IMR-90 (cell line): ENCODE data around the gene FABP6. TPM values are rescaled to one million over a fixed set of nuclear protein-coding genes. Genes with fewer than 3 reads are reported as not detected.

Experiments used
- ATAC-seq: fragments of 200-7000 bp; cut with Tn5 transposase; 2 replicates; pipeline ENCODE4 v1.9.1; 2020; ENCODE audit warnings: low read depth, mild to moderate bottlenecking, moderate library complexity
- BruUV-seq: library from RNA; stranded (reverse); fragments of 400-500 nt; replicated peaks from 2 replicates; lab custom pipeline; 2021; lab: Mats Ljungman, UMichigan
- CTCF ChIA-PET: fragments of 300-600 bp; formaldehyde crosslinking; extraction: SDS; loops from one replicate; lab custom pipeline; 2021; ENCODE audit warnings: antibody characterized with exemption; lab: Yijun Ruan, JAX
- POLR2A ChIA-PET: fragments of 300-600 bp; sonication (Branson Sonifier 250); formaldehyde crosslinking; loops from one replicate; lab custom pipeline; 2022; ENCODE audit warnings: antibody characterized with exemption; ENCODE audit not compliant: unreplicated experiment; lab: Charles Lee
- DNase-seq: peaks from one replicate; pipeline ENCODE4 v3.0.0; 2013
- H2AFZ ChIP-seq: replicated peaks from 2 replicates; pipeline ENCODE3; 2013; ENCODE audit warnings: low read length, mild to moderate bottlenecking; ENCODE audit not compliant: poor library complexity
- H2AK5ac ChIP-seq: 2 replicates; pipeline ENCODE4 v1.6.1; 2013; ENCODE audit warnings: low read depth, low read length, inconsistent platforms
- H2AK9ac ChIP-seq: replicated peaks from 2 replicates; pipeline ENCODE3; 2013; ENCODE audit warnings: mild to moderate bottlenecking, low read depth, low read length, moderate library complexity; ENCODE audit not compliant: poor library complexity
- H2BK120ac ChIP-seq: 2 replicates; pipeline ENCODE4 v1.6.1; 2013; ENCODE audit warnings: low read depth, low read length, inconsistent platforms
- H2BK15ac ChIP-seq: 3 replicates; pipeline ENCODE4 v1.6.1; 2013; ENCODE audit warnings: low read depth, low read length, inconsistent platforms
- H2BK20ac ChIP-seq: 2 replicates; pipeline ENCODE4 v1.6.1; 2013; ENCODE audit warnings: low read depth, mild to moderate bottlenecking, inconsistent platforms, low read length, moderate library complexity
- H2BK5ac ChIP-seq: 2 replicates; pipeline ENCODE4 v1.6.1; 2013; ENCODE audit warnings: mild to moderate bottlenecking, low read depth, low read length, inconsistent platforms; ENCODE audit not compliant: poor library complexity, severe bottlenecking
- H3K14ac ChIP-seq: replicated peaks from 2 replicates; pipeline ENCODE4 v1.6.1; 2013; ENCODE audit warnings: low read depth, low read length, inconsistent platforms
- H3K18ac ChIP-seq: 2 replicates; pipeline ENCODE4 v1.6.1; 2013; ENCODE audit warnings: low read depth, low read length, control low read depth
- H3K23ac ChIP-seq: 2 replicates; pipeline ENCODE4 v1.6.1; 2013; ENCODE audit warnings: low read depth, low read length, inconsistent platforms
- H3K27ac ChIP-seq: 2 replicates; pipeline ENCODE4 v1.5.1; 2013; ENCODE audit warnings: mild to moderate bottlenecking, control low read depth, low read length; ENCODE audit not compliant: insufficient read depth
- H3K27me3 ChIP-seq: 2 replicates; pipeline ENCODE4 v1.6.1; 2013; ENCODE audit warnings: low read length; ENCODE audit not compliant: control insufficient read depth, insufficient read depth
- H3K36me3 ChIP-seq: 2 replicates; pipeline ENCODE4 v1.6.1; 2013; ENCODE audit warnings: low read length, mixed read lengths; ENCODE audit not compliant: control insufficient read depth, insufficient read depth
- H3K4ac ChIP-seq: 2 replicates; pipeline ENCODE4 v1.6.1; 2013; ENCODE audit warnings: low read depth, low read length, inconsistent platforms
- H3K4me1 ChIP-seq: 2 replicates; pipeline ENCODE4 v1.6.1; 2013; ENCODE audit warnings: low read length, mixed read lengths; ENCODE audit not compliant: control insufficient read depth, insufficient read depth
- H3K4me2 ChIP-seq: 2 replicates; pipeline ENCODE4 v1.6.1; 2013; ENCODE audit warnings: low read depth, mild to moderate bottlenecking, control low read depth, low read length, moderate library complexity
- H3K4me3 ChIP-seq: 2 replicates; pipeline ENCODE4 v1.5.1; 2013; ENCODE audit warnings: low read depth, mild to moderate bottlenecking, control low read depth, low read length, moderate library complexity; ENCODE audit not compliant: insufficient read depth
- H3K56ac ChIP-seq: 2 replicates; pipeline ENCODE4 v1.6.1; 2013; ENCODE audit warnings: low read length, inconsistent platforms; ENCODE audit not compliant: insufficient read depth; ENCODE audit errors: extremely low read depth
- H3K79me1 ChIP-seq, 2 experiments: 2 replicates each; pipeline ENCODE4 v1.6.1; 2013; ENCODE audit warnings: low read length in 2 of 2, inconsistent platforms in 1 of 2, low read depth in 1 of 2
- H3K9ac ChIP-seq: 2 replicates; pipeline ENCODE4 v1.6.1; 2013; ENCODE audit warnings: low read depth, low read length, control low read depth
- H3K9me1 ChIP-seq: 2 replicates; pipeline ENCODE4 v1.6.1; 2013; ENCODE audit warnings: low read length, inconsistent platforms; ENCODE audit not compliant: insufficient read depth
- H3K9me3 ChIP-seq: 2 replicates; pipeline ENCODE4 v1.6.1; 2013; ENCODE audit warnings: low read length; ENCODE audit not compliant: control insufficient read depth, insufficient read depth
- H4K20me1 ChIP-seq: 2 replicates; pipeline ENCODE4 v1.6.1; 2013; ENCODE audit warnings: low read length, inconsistent platforms; ENCODE audit not compliant: insufficient read depth
- H4K5ac ChIP-seq: 2 replicates; pipeline ENCODE4 v1.6.1; 2013; ENCODE audit warnings: mild to moderate bottlenecking, low read depth, low read length, control low read depth
- H4K8ac ChIP-seq, 2 experiments: 2 replicates each; pipeline ENCODE4 v1.6.1; 2013; ENCODE audit warnings: low read depth in 2 of 2, low read length in 2 of 2, control low read depth in 1 of 2, inconsistent platforms in 1 of 2
- H4K91ac ChIP-seq: 2 replicates; pipeline ENCODE4 v1.6.1; 2013; ENCODE audit warnings: low read depth, low read length, inconsistent platforms; ENCODE audit not compliant: insufficient read depth
- BHLHE40 ChIP-seq: fragments of 150-350 bp; IDR thresholded peaks from 2 replicates; pipeline ENCODE4 v1.6.1; 2016; ENCODE audit warnings: mild to moderate bottlenecking, low read depth, low read length
- CEBPB ChIP-seq: IDR thresholded peaks from 2 replicates; pipeline ENCODE4 v1.6.1; 2012; ENCODE audit warnings: low read depth, low read length, improper control_type of control experiment
- CHD1 ChIP-seq: IDR thresholded peaks from 2 replicates; pipeline ENCODE4 v1.6.1; 2012; ENCODE audit warnings: low read depth, low read length, improper control_type of control experiment
- CTCF ChIP-seq: conservative IDR thresholded peaks from 2 replicates; pipeline ENCODE4 v1.5.1; 2012; ENCODE audit warnings: mild to moderate bottlenecking, low read depth, low read length, improper control_type of control experiment
- ELK1 ChIP-seq: fragments of 150-350 bp; IDR thresholded peaks from 2 replicates; pipeline ENCODE4 v1.6.1; 2016; ENCODE audit warnings: low read depth, mild to moderate bottlenecking, low read length, moderate library complexity, borderline replicate concordance
- FOS ChIP-seq: fragments of 150-350 bp; IDR thresholded peaks from 2 replicates; pipeline ENCODE4 v1.6.1; 2016; ENCODE audit warnings: low read depth, low read length
- MAFK ChIP-seq: IDR thresholded peaks from 2 replicates; pipeline ENCODE4 v1.6.1; 2012; ENCODE audit warnings: low read depth, low read length, improper control_type of control experiment
- MAZ ChIP-seq: IDR thresholded peaks from 2 replicates; pipeline ENCODE4 v1.6.1; 2012; ENCODE audit warnings: low read depth, mild to moderate bottlenecking, low read length, improper control_type of control experiment, moderate library complexity, borderline replicate concordance
- MXI1 ChIP-seq: IDR thresholded peaks from 2 replicates; pipeline ENCODE4 v1.6.1; 2012; ENCODE audit warnings: low read depth, mild to moderate bottlenecking, low read length, moderate library complexity, borderline replicate concordance
- NFE2L2 ChIP-seq: fragments of 150-350 bp; IDR thresholded peaks from 2 replicates; pipeline ENCODE4 v1.6.1; 2016; ENCODE audit warnings: low read depth, mild to moderate bottlenecking, low read length
- POLR2A ChIP-seq: IDR thresholded peaks from 2 replicates; pipeline ENCODE4 v1.6.1; 2012; ENCODE audit warnings: mild to moderate bottlenecking, low read depth, low read length
- RAD21 ChIP-seq: IDR thresholded peaks from 2 replicates; pipeline ENCODE4 v1.6.1; 2012; ENCODE audit warnings: low read length, improper control_type of control experiment
- RCOR1 ChIP-seq: IDR thresholded peaks from 2 replicates; pipeline ENCODE4 v1.6.1; 2012; ENCODE audit warnings: mild to moderate bottlenecking, low read length, improper control_type of control experiment; ENCODE audit not compliant: insufficient replicate concordance
- RFX5 ChIP-seq: IDR thresholded peaks from 2 replicates; pipeline ENCODE4 v1.8.0; 2012; ENCODE audit warnings: low read depth, mild to moderate bottlenecking, low read length, moderate library complexity
- SMC3 ChIP-seq: fragments of 150-350 bp; IDR thresholded peaks from 2 replicates; pipeline ENCODE4 v1.6.1; 2016; ENCODE audit warnings: low read depth, mild to moderate bottlenecking, antibody characterized with exemption, low read length, moderate library complexity
- USF2 ChIP-seq: fragments of 150-350 bp; IDR thresholded peaks from 2 replicates; pipeline ENCODE4 v1.6.1; 2017; ENCODE audit warnings: mild to moderate bottlenecking, antibody characterized with exemption, low read length, low read depth
- WGBS, 2 experiments: methylation state at CpG; one replicate each; pipeline versions ENCODE4 v1.1.5 to v1.1.7; 2013; ENCODE audit warnings: missing lambda C conversion rate in 2 of 2; ENCODE audit not compliant: insufficient read length in 1 of 2; ENCODE audit errors: extremely low coverage in 2 of 2; 5-methylcytosine and 5-hydroxymethylcytosine counted together
- dilution Hi-C: fragments of 300-500 bp; cut with HindIII; formaldehyde crosslinking; loops from one replicate; pipeline ENCODE4 v1.14.3; 2018; ENCODE audit warnings: low sequenced_read_pairs; ENCODE audit not compliant: unreplicated experiment
- in situ Hi-C: fragments of 300-500 bp; cut with MboI; formaldehyde crosslinking; loops from 3 replicates; pipeline ENCODE4 v1.14.3; 2019; ENCODE audit warnings: low sequenced_read_pairs, inconsistent platforms, mixed read lengths
- intact Hi-C: fragments of 100-400 bp; cut with micrococcal nuclease; formaldehyde crosslinking; loops from 2 replicates; pipeline ENCODE4 v1.10.0; 2022
- polyA plus RNA-seq, 3 experiments: library from polyadenylated mRNA; depleted of rRNA; stranded (reverse); fragments of >200 nt; gene quantifications; 2 replicates each; pipeline ENCODE4 v1.2.3, GENCODE V29; 2012; ENCODE audit warnings: low replicate concordance in 1 of 3
- total RNA-seq: library from RNA; depleted of rRNA; stranded (reverse); fragments of >200 nt; gene quantifications from 2 replicates; pipeline ENCODE4 v1.2.3, GENCODE V29; 2012

Gene FABP6
- total and polyA plus RNA-seq, 2 of the 4 experiments (the other 2 are of a cell fraction), result not detected

GRCh38 chr5:160263326-160263855, 34.1 kb downstream of the FABP6 start:
- no peak overlapping the region for H2AFZ ChIP-seq
- H3K36me3 ChIP-seq, result peaks cover 4% of the 10 kb centered on the region; the same call in 1 of the 2 replicates
- H2AK5ac ChIP-seq, result peak overlapping the region; percentile 8; the same call in 1 of the 2 replicates
- no peak overlapping the region for H2AK9ac ChIP-seq
- H3K4me1 ChIP-seq, result peaks cover 24% of the 10 kb centered on the region
- H3K9me1 ChIP-seq, result peaks cover 16% of the 10 kb centered on the region
- 0 out of 2 replicates have a peak, but pooled peaks cover 4% of the 10 kb centered on the region for H4K20me1 ChIP-seq
- H3K9ac ChIP-seq, result no peak overlapping the region
- ChIA-PET CTCF (no interaction called here), POLR2A (no interaction called here)
- no peak for TF ChIP-seq FOS
- no peak for TF ChIP-seq SMC3
- TF ChIP-seq USF2, result no peak
- TF ChIP-seq MAFK, result no peak
- no peak for TF ChIP-seq ELK1
- no peak for TF ChIP-seq RFX5
- no peak for TF ChIP-seq CTCF
- no peak for TF ChIP-seq RCOR1
- no peak for TF ChIP-seq CEBPB
- TF ChIP-seq MXI1, result no peak
- TF ChIP-seq MAZ, result no peak
- no peak for TF ChIP-seq NFE2L2
- TF ChIP-seq CHD1, result no peak
- TF ChIP-seq RAD21, result no peak
- TF ChIP-seq BHLHE40, result no peak
- no peak for TF ChIP-seq POLR2A
- no peak overlapping the region for H2BK15ac ChIP-seq
- dilution Hi-C loops, result no loop called here
- no peak for DNase-seq
- H3K27ac ChIP-seq, result no peak overlapping the region
- ATAC-seq, result no peak
- no peak overlapping the region; the same call in 1 of the 2 replicates for H2BK20ac ChIP-seq
- H3K56ac ChIP-seq, result no peak overlapping the region
- intact Hi-C loops, result no loop called here
- no peak overlapping the region for H3K4me2 ChIP-seq
- no peak overlapping the region for H3K18ac ChIP-seq
- in situ Hi-C loops, result no loop called here
- H3K27me3 ChIP-seq, result no peaks in the 10 kb centered on the region
- H3K4ac ChIP-seq, result 0 out of 2 replicates have a peak overlapping the region, but pooled peaks have one; percentile 20
- no peak overlapping the region for H3K23ac ChIP-seq
- no peaks in the 10 kb centered on the region for H3K9me3 ChIP-seq
- no peak overlapping the region for H2BK120ac ChIP-seq
- H3K14ac ChIP-seq, result no peak overlapping the region
- no peak overlapping the region for H2BK5ac ChIP-seq
- no peak overlapping the region for H3K4me3 ChIP-seq
- no peak overlapping the region for H4K5ac ChIP-seq
- H4K8ac ChIP-seq, result no peak overlapping the region
- no peak overlapping the region for H4K91ac ChIP-seq
- 80% methylated on average over 1 of the region's 4 CpGs; no CpG with 5 or more reads in 1 of the 2 experiments for WGBS, 2 experiments
- H3K79me1 ChIP-seq, result peaks cover 3 to 28% of the 10 kb centered on the region in 2 experiments; a peak in 3 of 4 replicates
- no TSS peak for BruUV-seq
